HepG2 (cell line): ENCODE results near the gene SLC15A3. TPM values are rescaled to one million over a fixed set of nuclear protein-coding genes. Genes with fewer than 3 reads are reported as not detected.

Source experiments
- ATF7-NPFF ChIP-seq: sonication (generic); formaldehyde crosslinking; IDR thresholded peaks from 2 replicates; pipeline ENCODE4 v1.8.1; 2023; ENCODE audit warnings: mild to moderate bottlenecking, low read depth, missing genetic modification reagents, moderate library complexity
- ELF3 ChIP-seq: IDR thresholded peaks from 2 replicates; pipeline ENCODE4 v1.6.1; 2016; ENCODE audit warnings: missing genetic modification reagents, missing compliant biosample characterization
- FOXP1 ChIP-seq, 2 experiments: fragments of 450-650 bp in 1 of 2; IDR thresholded peaks; 2 replicates each; pipeline ENCODE4 v1.6.1; 2017 to 2018; ENCODE audit warnings: antibody characterized with exemption in 1 of 2
- HDAC1 ChIP-seq: sonication (generic); formaldehyde crosslinking; IDR thresholded peaks from 2 replicates; pipeline ENCODE4 v1.5.1; 2020; ENCODE audit warnings: mild to moderate bottlenecking, missing genetic modification reagents
- HOMEZ ChIP-seq: IDR thresholded peaks from 2 replicates; pipeline ENCODE4 v1.6.1; 2016; ENCODE audit warnings: low read depth
- MED8 ChIP-seq: sonication (generic); formaldehyde crosslinking; IDR thresholded peaks from 2 replicates; pipeline ENCODE4 v1.8.1; 2023; ENCODE audit warnings: mild to moderate bottlenecking, missing genetic modification reagents; ENCODE audit not compliant: insufficient replicate concordance
- MLX ChIP-seq: IDR thresholded peaks from 2 replicates; pipeline ENCODE4 v1.6.1; 2016
- PHF5A ChIP-seq: IDR thresholded peaks from one replicate; pipeline ENCODE4 v1.6.1; 2018; ENCODE audit warnings: low read depth, missing genetic modification reagents; ENCODE audit not compliant: unreplicated experiment
- SNAPC2 ChIP-seq: sonication (generic); formaldehyde crosslinking; IDR thresholded peaks from 2 replicates; pipeline ENCODE4 v1.8.1; 2022; ENCODE audit warnings: mild to moderate bottlenecking, missing genetic modification reagents
- SOX5 ChIP-seq: IDR thresholded peaks from 2 replicates; pipeline ENCODE4 v1.6.1; 2016; ENCODE audit warnings: borderline replicate concordance
- SRF ChIP-seq: IDR thresholded peaks from 2 replicates; pipeline ENCODE4 v1.6.1; 2011; ENCODE audit warnings: mild to moderate bottlenecking, low read depth, low read length, moderate library complexity
- TIGD3 ChIP-seq: sonication (generic); formaldehyde crosslinking; IDR thresholded peaks from 2 replicates; pipeline ENCODE4 v1.5.1; 2020; ENCODE audit warnings: mild to moderate bottlenecking, missing genetic modification reagents, borderline replicate concordance
- TOE1 ChIP-seq: sonication (generic); formaldehyde crosslinking; IDR thresholded peaks from 2 replicates; pipeline ENCODE4 v1.4.0; 2020; ENCODE audit warnings: mild to moderate bottlenecking, missing genetic modification reagents
- ZBTB10 ChIP-seq: sonication (generic); formaldehyde crosslinking; IDR thresholded peaks from 2 replicates; pipeline ENCODE4 v1.4.0; 2020; ENCODE audit warnings: missing genetic modification reagents, borderline replicate concordance
- ZBTB26 ChIP-seq: IDR thresholded peaks from 2 replicates; pipeline ENCODE4 v1.6.1; 2016; ENCODE audit warnings: missing compliant biosample characterization, missing genetic modification reagents, borderline replicate concordance
- ZNF503 ChIP-seq: sonication (generic); formaldehyde crosslinking; IDR thresholded peaks from 2 replicates; pipeline ENCODE4 v1.4.0; 2020; ENCODE audit warnings: missing genetic modification reagents
- ZNF749 ChIP-seq: sonication (generic); formaldehyde crosslinking; IDR thresholded peaks from 2 replicates; pipeline ENCODE4 v1.8.0; 2022; ENCODE audit warnings: mild to moderate bottlenecking, missing genetic modification reagents, moderate library complexity, borderline replicate concordance
- polyA plus RNA-seq, 8 experiments: library from polyadenylated mRNA; depleted of rRNA in 3 of 8; stranded (reverse) in 7 of 8; unstranded in 1 of 8; fragments of >200 nt; fragmentation: Illumina TruSeq in 4 of 8; extraction: Trizol in 4 of 8; gene quantifications; 2 replicates each; pipeline versions ENCODE4 v1.2.1 to v1.2.3, GENCODE V29; 2011 to 2016; ENCODE audit warnings: low read depth in 4 of 8, missing spikeins in 1 of 8, mixed read lengths in 1 of 8; ENCODE audit not compliant: insufficient read depth in 1 of 8
- total RNA-seq, 5 experiments: library from RNA; depleted of rRNA; stranded (reverse); fragments of >200 nt; fragmentation: Illumina TruSeq; extraction: Trizol; gene quantifications; 2 replicates each; pipeline ENCODE4 v1.2.3, GENCODE V29; 2016; ENCODE audit warnings: low read depth in 1 of 5

SLC15A3 gene
- total and polyA plus RNA-seq, 2 of the 13 experiments (the other 11 are each of a cell fraction or from before 2014, with no cell fraction given) = 0.45 to 0.77 TPM

- no peak for TF ChIP-seq MLX (CRISPR knock-in tag)
- peak; percentile 72; the same call in 1 of the 2 replicates for TF ChIP-seq SNAPC2 (CRISPR knock-in tag)
- peak; percentile 34; the same call in 1 of the 2 replicates for TF ChIP-seq HOMEZ
- TF ChIP-seq ZBTB26 (CRISPR knock-in tag) = no peak
- peak; percentile 71 for TF ChIP-seq ELF3 (CRISPR knock-in tag)
- no peak for TF ChIP-seq SRF
- TF ChIP-seq ATF7-NPFF (CRISPR knock-in tag) = peak; percentile 64; the same call in 1 of the 2 replicates
- TF ChIP-seq ZBTB10 (CRISPR knock-in tag) = peak; percentile 61; the same call in 1 of the 2 replicates
- no peak for TF ChIP-seq MED8
- TF ChIP-seq HDAC1 (CRISPR knock-in tag) = peak; percentile 97
- no peak for TF ChIP-seq PHF5A (CRISPR knock-in tag)
- no peak; the same call in 1 of the 2 replicates for TF ChIP-seq ZNF503 (CRISPR knock-in tag)
- TF ChIP-seq ZNF749 = no peak
- peak; percentile 37; the same call in 1 of the 2 replicates for TF ChIP-seq SOX5 (CRISPR knock-in tag)
- no peak for TF ChIP-seq TIGD3 (CRISPR knock-in tag)
- TF ChIP-seq TOE1 (CRISPR knock-in tag) = no peak
- TF ChIP-seq FOXP1 (IDR thresholded peaks at IDR 0.05) = no peak
- TF ChIP-seq FOXP1 (CRISPR knock-in tag; IDR thresholded peaks at IDR 0.05) = no peak
Measured at GRCh38 chr11:60906132-60906972, 45.6 kb downstream of the SLC15A3 start, which contains the start of gene PRPF19 (continued).
